Activated CD4-positive, alpha-beta T cell treated with anti-CD3 and anti-CD28 coated beads for 1 hour (primary cell): ENCODE measurements around the gene SKIC2.

Source experiments
- DNase-seq: peaks from one replicate; pipeline ENCODE4 v3.0.0-alpha.2; 2020

Gene SKIC2

DNA sequence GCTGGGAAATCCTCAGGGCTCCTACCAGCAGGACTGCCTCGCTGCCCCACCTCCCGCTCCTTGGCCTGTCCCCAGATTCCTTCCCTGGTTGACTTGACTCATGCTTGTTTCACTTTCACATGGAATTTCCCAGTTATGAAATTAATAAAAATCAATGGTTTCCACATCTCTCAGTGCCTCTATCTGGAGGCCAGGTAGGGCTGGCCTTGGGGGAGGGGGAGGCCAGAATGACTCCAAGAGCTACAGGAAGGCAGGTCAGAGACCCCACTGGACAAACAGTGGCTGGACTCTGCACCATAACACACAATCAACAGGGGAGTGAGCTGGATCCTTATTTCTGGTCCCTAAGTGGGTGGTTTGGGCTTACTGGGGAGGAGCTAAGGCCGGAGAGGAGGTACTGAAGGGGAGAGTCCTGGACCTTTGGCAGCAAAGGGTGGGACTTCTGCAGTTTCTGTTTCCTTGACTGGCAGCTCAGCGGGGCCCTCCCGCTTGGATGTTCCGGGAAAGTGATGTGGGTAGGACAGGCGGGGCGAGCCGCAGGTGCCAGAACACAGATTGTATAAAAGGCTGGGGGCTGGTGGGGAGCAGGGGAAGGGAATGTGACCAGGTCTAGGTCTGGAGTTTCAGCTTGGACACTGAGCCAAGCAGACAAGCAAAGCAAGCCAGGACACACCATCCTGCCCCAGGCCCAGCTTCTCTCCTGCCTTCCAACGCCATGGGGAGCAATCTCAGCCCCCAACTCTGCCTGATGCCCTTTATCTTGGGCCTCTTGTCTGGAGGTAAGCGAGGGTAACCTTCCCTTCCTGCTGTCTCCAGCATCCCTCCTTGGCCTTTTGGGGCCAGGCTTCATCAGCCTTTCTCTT is 13.2 kb upstream of the SKIC2 start, which contains the start of gene CFB:
CFB (plus strand) TSS at position 589 of the 863 bp plus-strand sequence; CDS start at position 716, 127 bp downstream.
- DNase-seq: no peak

GRCh38 chr6:31946370-31946885 is 12.5 kb upstream of the SKIC2 start:
- no peak for DNase-seq

DNA sequence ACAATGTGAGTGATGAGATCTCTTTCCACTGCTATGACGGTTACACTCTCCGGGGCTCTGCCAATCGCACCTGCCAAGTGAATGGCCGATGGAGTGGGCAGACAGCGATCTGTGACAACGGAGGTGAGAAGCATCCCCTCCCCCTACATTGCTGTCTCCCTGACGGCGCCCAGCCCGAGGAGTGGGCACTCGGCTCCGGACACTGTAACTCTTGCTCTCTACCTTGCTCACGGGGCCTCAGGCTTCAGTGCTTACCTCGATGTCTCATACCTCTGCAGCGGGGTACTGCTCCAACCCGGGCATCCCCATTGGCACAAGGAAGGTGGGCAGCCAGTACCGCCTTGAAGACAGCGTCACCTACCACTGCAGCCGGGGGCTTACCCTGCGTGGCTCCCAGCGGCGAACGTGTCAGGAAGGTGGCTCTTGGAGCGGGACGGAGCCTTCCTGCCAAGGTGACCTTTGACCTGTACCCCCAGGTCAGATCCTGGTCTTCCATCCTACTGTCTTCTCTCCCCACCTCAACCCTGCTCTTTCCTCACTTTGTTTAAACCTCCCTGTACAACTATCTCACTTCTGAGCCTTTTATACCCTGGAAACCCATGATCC is 11.8 kb upstream of the SKIC2 start:
- no peak for DNase-seq

DNA sequence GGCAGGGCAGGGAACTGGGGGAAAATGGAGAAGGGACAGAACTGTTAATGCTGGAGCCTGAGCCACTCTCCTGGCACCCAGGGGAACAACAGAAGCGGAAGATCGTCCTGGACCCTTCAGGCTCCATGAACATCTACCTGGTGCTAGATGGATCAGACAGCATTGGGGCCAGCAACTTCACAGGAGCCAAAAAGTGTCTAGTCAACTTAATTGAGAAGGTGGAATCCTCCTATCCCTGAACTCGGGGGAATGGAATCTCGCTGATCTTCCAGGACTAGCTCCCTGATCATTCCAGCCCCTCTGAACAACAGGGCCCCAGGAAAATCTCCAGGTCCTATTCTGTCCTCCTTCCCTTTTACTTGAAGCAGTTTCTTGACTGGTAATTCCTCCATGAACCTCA is 11.1 kb upstream of the SKIC2 start:
- no peak for DNase-seq

- no peak for DNase-seq
Measured at GRCh38 chr6:31948306-31948705, 10.7 kb upstream of the SKIC2 start.

GRCh38 chr6:31948753-31949413 is 10.1 kb upstream of the SKIC2 start:
- no peak for DNase-seq

GRCh38 chr6:31949926-31950548 is 8.9 kb upstream of the SKIC2 start:
- DNase-seq: no peak

GRCh38 chr6:31952140-31952805 is 6.7 kb upstream of the SKIC2 start:
- no peak for DNase-seq

DNA sequence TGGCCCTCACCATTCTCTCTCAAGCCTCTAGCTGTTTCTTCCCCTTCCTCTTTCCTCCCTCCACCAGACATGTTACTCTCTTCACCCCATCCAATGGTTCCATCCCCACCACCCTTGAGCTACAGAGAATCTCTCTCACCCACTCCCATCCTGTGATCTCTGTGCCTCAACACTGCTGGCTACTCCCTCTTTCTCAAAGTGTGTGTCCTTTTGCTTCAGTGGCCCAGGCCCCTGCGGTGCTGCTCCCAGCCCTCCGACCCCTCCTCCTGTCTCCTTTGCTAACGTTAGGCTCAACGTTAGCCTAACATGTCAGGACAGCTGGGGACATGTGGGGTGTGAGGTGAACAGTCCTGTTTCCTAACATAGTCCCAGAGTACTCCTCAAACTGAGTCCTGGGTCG is 6.1 kb upstream of the SKIC2 start:
- DNase-seq: no peak

DNA sequence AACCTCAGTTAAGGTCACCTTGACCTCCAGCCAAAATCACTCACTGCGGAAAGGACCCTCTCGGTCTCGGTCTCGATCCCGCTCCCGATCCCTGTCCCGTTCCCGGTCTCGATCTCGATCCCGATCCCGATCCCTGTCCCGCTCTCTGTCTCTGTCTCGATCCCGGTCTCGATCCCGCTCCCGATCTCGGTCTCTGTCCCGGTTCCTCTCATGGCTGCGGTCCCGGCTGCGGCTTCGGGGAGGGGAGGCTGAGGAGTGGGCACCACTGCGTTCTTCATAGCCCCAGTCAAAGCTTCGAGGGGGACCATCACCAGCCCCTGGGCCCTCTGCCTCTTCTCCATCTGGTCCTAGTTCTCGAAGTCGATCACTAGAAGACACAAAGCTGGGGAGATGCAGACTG is 4.5 kb upstream of the SKIC2 start:
- no peak for DNase-seq

DNA sequence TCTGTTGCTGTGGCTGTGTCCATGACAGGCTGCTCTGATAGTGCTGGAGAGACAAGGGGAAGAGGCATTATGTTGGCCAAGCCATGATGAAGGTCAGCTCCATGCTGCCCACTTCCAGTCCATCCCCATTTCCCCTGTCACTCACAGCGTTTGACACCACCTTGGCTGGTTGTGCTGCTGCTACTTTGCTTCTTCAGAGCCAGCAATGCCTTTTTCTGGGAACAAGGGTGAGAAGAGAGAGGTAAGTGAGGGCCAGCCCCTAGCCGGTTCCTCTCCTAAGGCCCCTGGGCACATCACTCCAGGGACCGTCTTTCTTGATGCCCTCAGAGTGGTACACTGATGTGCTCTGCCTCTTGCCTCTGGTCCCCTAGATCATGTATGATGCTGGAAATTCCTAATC is 2.2 kb upstream of the SKIC2 start:
- no peak for DNase-seq

- DNase-seq: no peak
Measured at GRCh38 chr6:31958412-31958740, 599 bp upstream of the SKIC2 start.

DNA sequence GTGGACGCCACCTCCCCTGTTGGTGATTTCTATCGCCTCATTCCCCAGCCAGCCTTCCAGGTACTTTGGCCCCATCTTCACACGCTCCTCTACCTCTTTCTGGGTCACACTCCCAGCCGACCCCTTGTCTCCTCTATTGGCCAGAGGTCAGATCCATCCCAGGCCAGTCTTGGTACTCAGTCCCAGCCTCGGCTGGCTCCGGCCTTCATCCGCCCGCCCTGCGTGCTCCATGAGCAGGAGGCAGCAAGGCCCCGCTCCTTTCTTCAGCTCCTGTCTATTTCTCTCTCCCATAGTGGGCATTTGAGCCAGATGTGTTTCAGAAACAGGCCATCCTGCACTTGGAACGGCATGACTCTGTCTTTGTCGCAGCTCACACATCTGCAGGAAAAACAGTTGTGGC is 2.6 kb downstream of the SKIC2 start:
- no peak for DNase-seq

DNA sequence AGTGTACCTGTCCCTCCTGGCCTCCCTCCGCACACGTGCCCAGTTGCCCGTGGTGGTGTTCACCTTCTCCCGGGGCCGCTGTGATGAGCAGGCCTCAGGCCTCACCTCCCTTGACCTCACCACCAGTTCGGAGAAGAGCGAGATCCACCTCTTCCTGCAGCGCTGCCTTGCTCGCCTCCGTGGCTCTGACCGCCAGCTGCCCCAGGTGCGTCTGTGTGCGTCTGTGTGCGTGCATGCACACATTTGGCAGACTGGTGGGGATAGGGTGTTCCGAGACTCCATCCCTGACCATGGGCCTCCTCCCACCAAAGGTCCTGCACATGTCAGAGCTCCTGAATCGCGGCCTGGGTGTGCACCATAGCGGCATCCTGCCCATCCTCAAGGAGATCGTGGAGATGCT is 4.9 kb downstream of the SKIC2 start:
- DNase-seq: no peak

DNA sequence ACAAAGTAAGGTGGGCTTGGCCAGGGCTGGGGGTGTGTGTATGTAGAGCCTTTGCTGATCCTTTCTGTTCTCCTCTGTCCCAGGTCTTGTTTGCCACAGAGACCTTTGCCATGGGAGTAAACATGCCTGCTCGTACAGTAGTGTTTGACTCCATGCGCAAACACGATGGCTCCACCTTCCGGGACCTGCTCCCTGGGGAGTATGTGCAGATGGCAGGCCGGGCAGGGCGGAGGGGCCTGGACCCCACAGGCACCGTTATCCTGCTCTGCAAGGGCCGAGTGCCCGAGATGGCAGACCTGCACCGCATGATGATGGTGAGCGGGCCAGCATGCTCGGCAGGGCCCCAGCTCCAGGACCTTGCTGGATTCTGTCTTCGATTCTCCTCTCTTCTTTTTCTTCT is 6.7 kb downstream of the SKIC2 start:
- no peak for DNase-seq

DNA sequence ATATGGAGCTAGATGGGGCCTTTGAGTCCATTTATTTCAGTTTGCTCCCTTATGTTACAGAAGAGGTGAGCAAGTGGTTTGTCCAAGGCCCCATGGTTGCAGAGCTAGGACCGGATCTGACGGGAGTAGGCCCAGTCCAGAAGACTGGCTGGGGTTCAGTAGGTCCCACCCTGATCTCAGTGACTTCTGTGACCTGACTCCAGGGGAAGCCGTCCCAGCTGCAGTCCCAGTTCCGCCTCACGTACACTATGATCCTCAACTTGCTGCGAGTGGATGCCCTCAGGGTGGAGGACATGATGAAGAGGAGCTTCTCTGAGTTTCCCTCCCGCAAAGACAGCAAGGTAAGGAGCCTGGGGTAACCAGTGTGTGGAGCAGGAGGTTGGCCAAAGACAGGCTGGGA is 7.5 kb downstream of the SKIC2 start:
- DNase-seq: no peak

DNA sequence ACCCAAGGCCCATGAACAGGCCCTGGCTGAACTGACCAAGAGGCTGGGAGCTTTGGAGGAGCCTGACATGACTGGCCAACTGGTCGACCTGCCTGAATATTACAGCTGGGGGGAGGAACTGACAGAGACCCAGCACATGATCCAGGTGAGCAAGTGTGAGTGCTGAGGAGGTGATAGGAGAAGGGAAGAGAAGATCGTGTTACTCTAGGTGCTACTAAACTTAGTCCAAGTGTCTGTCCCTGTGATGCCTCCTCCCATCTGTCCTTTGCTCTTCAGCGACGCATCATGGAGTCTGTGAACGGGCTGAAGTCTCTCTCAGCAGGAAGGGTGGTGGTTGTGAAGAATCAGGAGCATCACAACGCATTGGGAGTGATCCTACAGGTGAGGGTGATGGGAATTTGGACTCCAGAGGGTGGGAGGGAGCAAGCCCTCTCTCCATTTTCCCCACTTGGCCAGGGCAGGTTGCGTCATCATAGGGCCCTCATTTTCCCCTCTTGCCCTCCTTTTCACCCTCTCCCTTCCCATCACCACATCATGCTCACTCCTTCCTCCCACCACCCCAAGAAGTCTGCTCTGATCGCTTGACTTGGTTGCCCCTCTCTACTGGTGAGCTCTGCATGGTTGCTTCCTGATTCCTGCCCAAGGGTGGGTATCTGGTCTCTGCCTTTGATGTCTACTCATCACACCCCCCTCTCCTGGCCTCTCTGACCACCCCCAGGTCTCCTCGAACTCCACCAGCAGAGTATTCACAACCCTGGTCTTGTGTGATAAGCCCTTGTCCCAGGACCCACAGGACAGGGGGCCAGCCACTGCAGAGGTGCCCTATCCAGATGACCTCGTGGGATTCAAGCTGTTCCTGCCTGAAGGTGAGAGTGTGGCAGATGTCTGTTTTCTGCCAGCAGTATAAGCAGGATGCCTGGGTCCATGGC is 8.3 kb downstream of the SKIC2 start:
- no peak for DNase-seq

- no peak for DNase-seq
Measured at GRCh38 chr6:31967926-31968320, 8.9 kb downstream of the SKIC2 start.

DNA sequence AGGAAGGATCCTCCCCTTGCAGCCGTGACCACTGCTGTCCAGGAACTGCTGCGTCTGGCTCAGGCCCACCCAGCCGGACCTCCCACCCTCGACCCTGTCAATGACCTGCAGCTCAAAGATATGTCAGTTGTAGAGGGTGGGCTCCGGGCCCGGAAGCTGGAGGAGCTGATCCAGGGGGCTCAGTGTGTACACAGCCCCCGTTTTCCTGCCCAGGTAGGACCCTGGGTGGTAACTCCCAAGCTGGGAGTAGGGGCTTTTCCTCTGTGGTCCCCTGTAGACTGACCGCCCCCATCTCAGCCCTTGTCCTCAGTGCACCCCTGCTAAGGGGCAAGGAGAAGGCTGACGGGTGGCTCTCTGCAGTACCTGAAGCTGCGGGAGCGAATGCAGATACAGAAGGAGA is 9.4 kb downstream of the SKIC2 start:
- no peak for DNase-seq

- DNase-seq: no peak
Measured at GRCh38 chr6:31968791-31969711, 10.1 kb downstream of the SKIC2 start.
